Prostate gland (tissue), 2 donors: ENCODE measurements around the gene EYA4. TPM values are rescaled to one million over a fixed set of nuclear protein-coding genes. Genes with fewer than 3 reads are reported as not detected.

ENCODE experiments used
- DNase-seq: peaks from one replicate; pipeline ENCODE4 v3.0.0-alpha.2; 2019; ENCODE audit warnings: low spot score
- H3K27ac ChIP-seq, 2 donors: fragments of 200-600 bp; sonication (generic); 2 replicates each; pipeline ENCODE4 v1.5.1; 2017 to 2019
- H3K27me3 ChIP-seq: fragments of 200-600 bp; sonication (generic); replicated peaks from 2 replicates; pipeline ENCODE4 v1.5.1; 2019; ENCODE audit not compliant: insufficient read depth
- H3K36me3 ChIP-seq, 2 donors: fragments of 200-600 bp; sonication (generic); 1 replicate in 1 of 2; 2 replicates in 1 of 2; pipeline versions ENCODE4 v1.5.1 to v1.8.1; 2017 to 2019
- H3K4me1 ChIP-seq: fragments of 200-600 bp; sonication (generic); replicated peaks from 2 replicates; pipeline ENCODE4 v1.5.1; 2019
- H3K4me3 ChIP-seq, 2 donors: fragments of 200-600 bp; sonication (generic); 2 replicates each; pipeline ENCODE4 v1.5.1; 2017 to 2019
- H3K9me3 ChIP-seq: fragments of 200-600 bp; sonication (generic); 2 replicates; pipeline ENCODE4 v1.5.1; 2017
- CTCF ChIP-seq, 4 experiments: fragments of 200-600 bp in 2 of 4; fragments of 450-650 bp in 2 of 4; sonication (generic) in 2 of 4; IDR thresholded peaks; 1 replicate in 3 of 4; 2 replicates in 1 of 4; pipeline ENCODE4 v1.5.1; 2016 to 2019; ENCODE audit warnings: antibody characterized with exemption in 4 of 4, mild to moderate bottlenecking in 2 of 4, moderate library complexity in 2 of 4
- POLR2A ChIP-seq: fragments of 450-650 bp; IDR thresholded peaks from one replicate; pipeline ENCODE4 v1.6.1; 2016; ENCODE audit warnings: antibody characterized with exemption, mild to moderate bottlenecking
- POLR2AphosphoS5 ChIP-seq: sonication (generic); formaldehyde crosslinking; IDR thresholded peaks from one replicate; pipeline ENCODE4 v1.6.1; 2017; ENCODE audit warnings: antibody characterized with exemption
- WGBS: methylation state at CpG from one replicate; pipeline ENCODE4 v1.1.5; 2018; 5-methylcytosine and 5-hydroxymethylcytosine counted together
- intact Hi-C: fragments of 100-400 bp; cut with DNase I; formaldehyde crosslinking; loops from one replicate; pipeline ENCODE4 v1.14.2; 2022
- total RNA-seq, 2 donors: library from RNA; depleted of rRNA; stranded (reverse); fragments of >200 nt; gene quantifications; one replicate each; pipeline ENCODE4 v1.1.0, GENCODE V29; 2016

The EYA4 gene
- total RNA-seq, 2 donors from 2014 or later: 4.1 to 7.3 TPM

DNA sequence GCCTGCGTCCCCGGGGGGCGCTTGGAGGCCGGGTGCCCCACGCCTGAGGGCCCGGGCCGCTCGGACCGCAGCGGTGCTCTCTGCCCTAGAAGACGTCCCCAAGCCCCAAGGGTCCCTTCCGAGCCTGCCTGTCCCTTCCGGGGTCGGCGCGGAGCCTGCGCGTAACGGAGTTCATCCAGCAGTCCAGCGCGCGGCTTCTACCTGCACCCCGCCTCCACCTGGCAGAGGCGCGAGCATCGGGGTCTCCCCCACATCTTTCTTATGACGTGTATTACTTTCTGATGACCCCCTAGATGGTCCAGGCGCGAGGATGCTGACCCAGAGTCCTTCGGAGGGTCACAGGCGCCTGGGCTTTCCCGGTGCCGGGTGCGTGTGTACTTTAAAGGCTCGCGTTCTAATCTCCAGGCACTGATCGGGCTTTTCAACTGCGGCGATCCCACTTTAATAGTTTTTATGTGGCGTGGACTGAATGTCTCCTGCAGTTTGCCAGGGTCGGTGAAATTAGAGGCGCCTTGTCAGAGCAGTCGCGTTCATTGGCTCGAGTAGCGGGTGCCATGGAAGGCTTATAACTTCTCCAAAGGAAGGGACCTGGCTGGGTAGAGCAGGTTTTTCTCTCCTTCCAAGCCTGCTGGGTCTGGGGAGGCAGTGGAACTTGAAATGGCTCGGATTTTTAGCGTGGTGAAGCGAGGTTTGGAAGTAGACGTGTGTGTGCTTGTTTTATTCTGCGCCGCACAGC, 912 bp downstream of the EYA4 start:
- Histone ChIP-seq H3K27me3 (peaks cover 8% of the 10 kb centered on the region), H3K36me3 (no peaks in the 10 kb centered on the region), H3K4me3 (peak overlapping the region; percentile 39 to 40), H3K27ac (peak overlapping the region; percentile 79 to 82), H3K4me1 (no peaks in the 10 kb centered on the region), H3K9me3 (no peaks in the 10 kb centered on the region)
- DNase-seq: no peak
- TF ChIP-seq POLR2AphosphoS5: no peak
- no peak for TF ChIP-seq CTCF (IDR thresholded peaks at IDR 0.05)
- no peak for TF ChIP-seq POLR2A
- intact Hi-C loops: loop anchor here (5.0 to 10.0 kb wide), 6 partner anchors 55 to 653 kb away; no protein-coding TSS in a partner anchor
- 1% methylated on average over 51 of the region's 52 CpGs for WGBS

GRCh38 chr6:133242637-133243585, 1.8 kb downstream of the EYA4 start:
- peak overlapping the region; percentile 39 to 40 for H3K4me3 ChIP-seq
- intact Hi-C loops: loop anchor here (5.0 to 10.0 kb wide), 6 partner anchors 56 to 652 kb away; no protein-coding TSS in a partner anchor
- WGBS: 7% methylated on average over 36 of the region's 36 CpGs
- DNase-seq: no peak
- H3K9me3 ChIP-seq: no peaks in the 10 kb centered on the region
- H3K27ac ChIP-seq: peak overlapping the region; percentile 79 to 82
- TF ChIP-seq CTCF (IDR thresholded peaks at IDR 0.05) (no peak), POLR2A (no peak), POLR2AphosphoS5 (no peak)
- no peaks in the 10 kb centered on the region for H3K36me3 ChIP-seq
- no peaks in the 10 kb centered on the region for H3K4me1 ChIP-seq
- peaks cover 8% of the 10 kb centered on the region for H3K27me3 ChIP-seq

DNA sequence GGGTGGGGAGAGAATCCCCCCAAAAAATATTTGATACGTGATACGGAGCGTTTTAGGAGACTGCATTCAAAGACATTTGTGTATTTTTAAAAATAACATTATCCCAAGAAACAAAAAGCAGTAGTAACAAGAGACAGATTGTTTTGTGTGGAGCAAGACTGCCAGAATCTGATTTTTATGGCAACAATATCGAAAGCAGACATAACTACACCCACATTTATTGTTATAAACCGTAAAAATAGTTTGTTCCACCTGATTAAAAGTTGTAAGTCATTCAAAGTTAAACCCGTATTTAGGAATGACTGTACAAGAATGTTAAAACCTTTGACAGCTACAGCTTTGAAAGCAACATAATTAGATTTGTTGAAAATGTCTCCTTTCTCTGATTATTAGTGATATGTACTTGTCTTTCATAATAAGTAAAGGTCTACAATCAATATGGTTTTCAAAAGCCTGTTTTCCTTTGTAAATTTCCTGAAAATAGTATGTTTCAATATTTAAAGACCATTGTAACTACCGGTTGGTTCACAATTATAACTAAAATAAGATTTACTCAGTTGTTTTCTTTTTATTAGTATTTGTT, 2.7 kb downstream of the EYA4 start:
- Histone ChIP-seq H3K9me3 (no peaks in the 10 kb centered on the region), H3K4me3 (no peak overlapping the region), H3K27me3 (peaks cover 8% of the 10 kb centered on the region), H3K27ac (peak overlapping the region; percentile 79 to 82), H3K36me3 (no peaks in the 10 kb centered on the region), H3K4me1 (no peaks in the 10 kb centered on the region)
- no peak for DNase-seq
- intact Hi-C loops: loop anchor here (5.0 to 10.0 kb wide), 6 partner anchors 57 to 651 kb away; no protein-coding TSS in a partner anchor
- 19% methylated on average over 7 of the region's 7 CpGs for WGBS
- TF ChIP-seq POLR2AphosphoS5: no peak

- Histone ChIP-seq H3K27ac (peak overlapping the region; percentile 0 to 82), H3K27me3 (peaks cover 8% of the 10 kb centered on the region), H3K36me3 (no peaks in the 10 kb centered on the region), H3K9me3 (no peaks in the 10 kb centered on the region), H3K4me1 (no peaks in the 10 kb centered on the region), H3K4me3 (no peak overlapping the region)
- DNase-seq: no peak
- 34% methylated on average over 4 of the region's 4 CpGs for WGBS
- no peak for TF ChIP-seq POLR2A
- no peak for TF ChIP-seq CTCF (IDR thresholded peaks at IDR 0.05)
- no peak for TF ChIP-seq POLR2AphosphoS5
- intact Hi-C loops: loop anchor here (5.0 to 10.0 kb wide), 6 partner anchors 57 to 650 kb away; no protein-coding TSS in a partner anchor
These were observed 3.4 kb downstream of the EYA4 start for GRCh38 chr6:133244519-133244918.

- H3K4me3 ChIP-seq: no peak overlapping the region
- no peak for DNase-seq
- H3K27ac ChIP-seq: peak overlapping the region; percentile 0 to 82
- H3K27me3 ChIP-seq: peaks cover 8% of the 10 kb centered on the region
- no peaks in the 10 kb centered on the region for H3K4me1 ChIP-seq
- intact Hi-C loops: loop anchor here (10.0 kb wide), 2 partner anchors 60 to 650 kb away; no protein-coding TSS in a partner anchor
- no peaks in the 10 kb centered on the region for H3K36me3 ChIP-seq
- no peak for TF ChIP-seq CTCF (IDR thresholded peaks at IDR 0.05)
- no peak for TF ChIP-seq POLR2AphosphoS5
- TF ChIP-seq POLR2A: no peak
- no peaks in the 10 kb centered on the region for H3K9me3 ChIP-seq
- 35% methylated on average over 1 of the region's 1 CpG for WGBS
These were observed 3.9 kb downstream of the EYA4 start for GRCh38 chr6:133245007-133245406.
